GM12872 (cell line): ENCODE measurements around the gene SLC2A13.

Experiments used
- CTCF ChIP-seq: IDR thresholded peaks from 3 replicates; pipeline ENCODE4 v1.5.1; 2011; ENCODE audit warnings: low read depth, mild to moderate bottlenecking, low read length, moderate library complexity; ENCODE audit not compliant: insufficient read depth

Gene SLC2A13

DNA sequence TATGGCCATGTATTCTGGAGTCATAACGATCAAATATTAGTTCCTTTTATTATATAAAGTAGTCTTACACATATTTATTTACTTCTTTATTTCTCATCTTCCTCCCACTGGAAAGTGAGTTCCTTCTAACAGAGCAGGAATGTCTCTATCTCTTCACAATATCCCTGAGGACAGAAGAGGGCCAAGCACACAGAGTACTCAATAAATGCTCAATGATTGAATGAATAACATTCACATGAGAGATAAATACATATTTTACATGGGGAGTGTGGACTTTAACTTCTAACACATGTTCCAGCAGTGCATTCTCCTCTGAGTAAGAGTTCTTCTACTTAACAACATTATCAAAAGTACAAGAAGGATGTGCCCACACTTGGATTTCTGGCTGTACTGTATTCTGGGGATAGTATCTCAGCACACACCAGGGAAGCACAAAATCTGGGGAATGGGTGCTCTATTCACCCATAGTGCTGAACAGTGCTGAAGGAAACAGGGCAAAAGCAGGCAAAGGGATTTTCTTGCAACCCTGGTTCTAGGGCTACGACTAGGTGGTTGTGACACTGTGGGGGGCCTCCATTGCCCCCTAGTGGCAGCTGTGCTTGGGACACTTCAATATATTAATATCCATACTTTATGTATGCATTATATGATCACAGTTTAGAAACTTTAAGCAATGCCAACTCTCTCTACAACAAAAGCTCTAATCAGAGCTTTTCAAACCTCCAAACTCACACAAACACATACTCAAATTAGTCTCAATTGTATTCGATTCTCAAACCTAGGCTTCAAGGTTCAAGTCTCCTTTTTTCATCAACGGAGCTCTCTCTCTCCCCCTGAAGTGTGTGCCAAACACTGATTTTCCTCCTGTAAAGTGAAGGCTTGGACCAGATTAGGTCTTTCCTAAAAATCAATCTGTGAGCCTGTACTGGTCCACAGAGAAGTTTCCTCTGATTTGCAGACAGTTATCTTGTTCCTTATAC lies 115.5 kb downstream of the SLC2A13 start:
- TF ChIP-seq CTCF, result peak; percentile 90

- no peak for TF ChIP-seq CTCF
Measured at GRCh38 chr12:39989501-39989900, 116.4 kb downstream of the SLC2A13 start.

DNA sequence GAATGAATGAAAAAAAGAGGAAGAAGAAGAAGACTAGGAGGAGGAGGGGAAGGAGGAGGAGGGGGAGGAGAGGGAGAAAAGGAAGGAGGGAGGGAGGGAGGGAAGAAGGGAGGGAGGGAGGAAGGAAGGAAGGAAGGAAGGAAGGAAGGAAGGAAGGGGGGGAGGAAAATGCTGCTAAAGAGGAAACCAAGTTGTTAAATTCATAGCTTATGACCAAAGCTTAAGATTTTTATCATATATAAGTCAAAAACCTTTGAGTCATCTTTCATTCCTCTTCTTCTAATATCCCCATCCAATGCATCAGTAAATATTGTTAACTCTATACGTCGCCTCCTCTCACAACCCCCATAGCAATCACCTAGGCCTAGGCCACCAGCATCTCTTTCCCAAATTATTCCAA lies 117.3 kb downstream of the SLC2A13 start:
- TF ChIP-seq CTCF, result no peak

- no peak for TF ChIP-seq CTCF
Measured at GRCh38 chr12:39986674-39987073, 119.2 kb downstream of the SLC2A13 start.

GRCh38 chr12:39984670-39985069 lies 121.2 kb downstream of the SLC2A13 start:
- TF ChIP-seq CTCF, result no peak

GRCh38 chr12:39975374-39975918 lies 130.4 kb downstream of the SLC2A13 start:
- no peak for TF ChIP-seq CTCF

- TF ChIP-seq CTCF, result no peak
Measured at GRCh38 chr12:39972119-39972518, 133.8 kb downstream of the SLC2A13 start.
